ENCODE results near the gene PRXL2B.
"Not testable (repeated sequence)": the region's sequence is repeated elsewhere in the genome, so short reads cannot be mapped to it uniquely, and the experiment has no call there.

PRXL2B gene

GRCh38 chr1:2564006-2564814, 22.4 kb upstream of the PRXL2B start:
- DNase-seq (ENCODE audit: low spot score), result no peak

- no peak for DNase-seq (ENCODE audit: low spot score)
Measured at GRCh38 chr1:2564815-2565374, 21.7 kb upstream of the PRXL2B start.

GRCh38 chr1:2566101-2567045, 20.2 kb upstream of the PRXL2B start:
- no peak for DNase-seq (ENCODE audit: low spot score)

DNA sequence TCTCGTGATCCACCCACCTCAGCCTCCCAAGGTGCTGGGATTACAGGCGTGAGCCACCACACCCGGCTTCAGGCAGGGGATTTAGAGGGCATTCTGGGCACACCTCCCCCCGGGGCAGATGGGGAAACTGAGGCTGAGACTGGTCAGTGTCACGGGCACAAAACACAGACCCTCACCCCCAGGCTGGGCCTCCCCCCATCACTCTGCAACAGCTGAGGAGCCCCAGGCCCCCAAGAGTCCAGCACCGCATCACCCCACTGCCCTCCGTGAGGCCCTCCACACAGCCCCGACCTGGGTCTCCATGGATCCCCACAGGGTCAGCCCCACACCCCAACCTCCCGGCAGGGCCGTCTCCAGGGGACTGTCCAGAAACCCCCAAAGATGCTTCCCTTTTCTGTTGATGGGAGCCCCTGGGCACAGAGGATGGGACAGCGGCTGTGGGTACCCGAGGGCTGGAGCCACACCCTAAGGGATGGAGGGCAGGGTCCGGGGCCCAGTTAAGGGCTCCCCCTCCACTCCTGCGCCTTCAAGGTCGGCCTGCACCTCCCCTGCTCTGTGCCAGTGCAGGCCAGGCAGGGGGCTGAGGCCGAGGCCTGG, 19.4 kb upstream of the PRXL2B start:
- DNase-seq (ENCODE audit: low spot score), result no peak

DNA sequence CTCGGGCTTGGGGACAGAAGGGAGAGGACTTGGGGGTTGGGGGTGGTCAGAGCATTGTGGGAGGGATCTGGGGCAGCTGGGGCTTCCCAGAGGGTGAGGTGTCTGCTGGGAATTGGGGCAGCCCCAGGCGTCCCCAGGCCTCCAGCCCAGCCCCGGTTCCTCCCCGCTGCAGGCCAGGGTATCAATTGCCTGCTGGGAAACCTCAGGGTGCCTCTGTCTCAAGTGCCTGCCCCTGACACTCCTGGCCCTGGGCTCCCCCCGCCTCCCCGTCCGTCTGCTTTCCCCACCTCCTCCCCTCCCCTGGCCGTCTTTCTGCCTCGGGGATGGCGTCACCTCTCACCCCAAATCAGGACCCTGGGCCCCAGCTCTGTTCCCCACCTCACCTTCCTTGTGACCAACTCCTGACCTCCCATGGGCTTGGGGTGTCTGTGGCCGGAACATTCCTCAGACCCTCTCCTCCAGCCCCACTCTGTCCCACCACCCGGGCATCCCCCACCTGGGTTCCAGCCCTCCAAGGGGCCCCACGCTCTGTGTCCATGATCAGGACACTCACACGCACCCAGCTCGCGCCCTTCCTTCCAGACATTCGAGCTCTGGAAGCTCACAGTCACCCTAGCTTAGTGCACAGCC, 18.3 kb upstream of the PRXL2B start:
- DNase-seq (ENCODE audit: low spot score), result not testable (repeated sequence)

GRCh38 chr1:2569060-2569459, 17.5 kb upstream of the PRXL2B start:
- no peak for DNase-seq (ENCODE audit: low spot score)

- not testable (repeated sequence) for DNase-seq (ENCODE audit: low spot score)
Measured at GRCh38 chr1:2569703-2570102, 16.9 kb upstream of the PRXL2B start.

DNA sequence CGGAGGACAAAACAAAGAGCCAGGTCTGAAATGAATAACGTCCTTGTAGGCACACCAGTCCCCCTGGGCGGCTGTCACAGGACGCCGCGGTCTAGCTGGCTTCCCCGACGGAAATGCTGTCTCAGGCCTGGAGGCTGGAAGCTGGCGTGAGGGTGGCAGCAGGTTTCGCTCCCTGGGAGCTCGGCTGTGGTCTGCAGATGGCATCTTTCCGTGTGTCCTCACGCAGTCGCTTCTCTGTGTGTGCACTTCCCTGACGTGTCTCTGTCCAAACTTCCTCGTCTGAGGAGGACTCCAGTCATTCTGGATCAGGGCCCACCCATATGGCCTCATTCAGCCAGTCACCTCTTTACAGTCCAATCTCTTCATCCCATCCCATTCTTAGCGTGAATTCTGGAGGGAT, 16.2 kb upstream of the PRXL2B start:
- DNase-seq (ENCODE audit: low spot score), result no peak

- no peak for DNase-seq (ENCODE audit: low spot score)
Measured at GRCh38 chr1:2571348-2571747, 15.2 kb upstream of the PRXL2B start.

- DNase-seq (ENCODE audit: low spot score), result no peak
Measured at GRCh38 chr1:2573250-2573920, 13.2 kb upstream of the PRXL2B start.

GRCh38 chr1:2574350-2574749, 12.2 kb upstream of the PRXL2B start:
- DNase-seq (ENCODE audit: low spot score), result no peak

DNA sequence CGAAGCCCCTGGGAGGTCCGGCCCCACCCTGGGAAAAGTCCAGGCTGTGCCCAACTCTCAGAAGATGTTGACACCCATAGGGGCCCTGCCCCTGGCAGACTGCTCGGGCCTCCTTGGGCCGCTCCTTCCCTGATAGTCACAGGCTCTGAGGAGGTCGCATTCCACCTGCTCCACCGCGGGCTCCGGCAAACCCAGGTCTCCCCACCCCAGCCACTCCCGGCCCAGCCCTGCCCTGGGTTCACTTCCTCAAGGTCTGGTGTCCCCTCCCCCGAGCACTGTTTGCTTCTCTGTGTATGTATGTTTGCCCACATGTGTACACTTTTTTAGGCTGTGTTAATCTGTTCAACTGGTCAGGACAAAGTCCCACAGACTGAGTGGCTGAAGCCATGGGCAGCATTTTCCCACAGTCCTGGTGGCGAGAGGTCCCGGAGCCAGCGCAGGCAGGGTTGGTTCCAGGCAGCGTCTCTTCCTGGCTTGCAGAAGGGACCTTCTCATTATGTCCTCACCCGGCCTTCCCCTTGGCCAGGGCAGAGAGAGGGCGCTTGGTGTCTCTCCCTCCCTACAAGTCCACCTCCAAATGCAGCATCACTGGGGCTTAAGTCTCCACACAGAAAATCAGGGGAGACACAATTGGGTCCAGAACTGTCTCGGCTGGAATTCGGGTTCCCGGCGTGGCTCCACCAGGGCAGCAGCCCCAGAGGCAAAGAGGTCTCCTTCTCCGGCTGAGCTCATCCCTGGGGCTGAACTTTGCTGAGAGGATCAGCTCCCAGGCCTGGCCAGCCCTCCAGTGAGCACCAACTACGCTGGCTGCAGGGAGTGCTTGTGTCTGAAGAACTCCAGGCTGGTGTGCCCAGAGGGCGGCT, 10.5 kb upstream of the PRXL2B start:
- DNase-seq (ENCODE audit: low spot score), result peak; percentile 86

DNA sequence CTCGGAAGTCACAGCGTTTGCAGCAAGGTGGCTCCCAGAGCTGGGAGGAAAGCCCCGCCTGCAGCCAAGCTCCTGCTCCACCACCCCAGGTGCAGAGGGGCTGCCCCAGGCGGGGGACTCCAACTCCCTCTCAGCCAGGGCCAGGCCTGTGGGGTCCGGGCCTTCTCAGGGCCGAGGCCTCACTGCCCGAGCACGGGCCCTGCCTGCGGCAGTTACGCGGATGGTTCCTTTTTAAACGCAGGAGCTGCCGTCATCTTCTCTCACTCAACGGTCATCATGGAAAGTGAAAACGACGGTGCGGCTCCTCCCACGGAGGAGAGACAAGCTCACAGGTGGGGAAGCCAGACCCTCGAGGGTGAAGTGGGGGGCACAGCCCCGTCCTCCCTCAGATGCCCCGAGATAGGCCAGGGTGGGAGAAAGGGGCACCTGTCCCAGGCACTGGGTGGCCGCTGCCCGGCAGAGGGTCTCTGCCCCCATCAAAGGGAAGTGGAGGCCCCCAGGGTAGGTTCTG, 9.0 kb upstream of the PRXL2B start:
- DNase-seq (ENCODE audit: low spot score), result not testable (repeated sequence)

GRCh38 chr1:2578758-2579118, 7.8 kb upstream of the PRXL2B start:
- DNase-seq (ENCODE audit: low spot score), result no peak

GRCh38 chr1:2580691-2581090, 5.9 kb upstream of the PRXL2B start:
- no peak for DNase-seq (ENCODE audit: low spot score)

GRCh38 chr1:2582391-2582790, 4.2 kb upstream of the PRXL2B start:
- no peak for DNase-seq (ENCODE audit: low spot score)

DNA sequence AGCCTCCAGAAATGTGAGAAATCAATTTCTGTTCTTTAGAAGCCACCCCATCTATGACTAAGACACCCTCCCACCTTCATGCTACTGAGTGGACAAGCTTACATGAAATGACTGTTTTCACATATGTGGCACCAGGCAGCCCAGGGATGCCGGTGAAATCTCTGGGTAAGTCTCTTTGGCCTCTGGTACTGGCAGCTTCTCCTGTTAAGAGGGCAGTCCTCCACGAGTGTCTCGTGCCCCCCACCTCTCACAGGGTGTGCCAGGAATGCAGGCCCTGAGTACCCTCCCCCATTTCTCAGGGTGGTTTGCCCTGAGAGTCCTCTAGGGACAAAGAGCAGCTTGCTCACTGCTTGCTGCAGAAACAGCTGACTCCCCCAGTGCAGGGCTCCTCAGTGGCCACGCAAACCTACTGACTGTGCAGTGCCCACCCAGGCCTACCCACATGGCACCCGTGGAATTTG, 3.2 kb upstream of the PRXL2B start:
- DNase-seq (ENCODE audit: low spot score), result no peak

DNA sequence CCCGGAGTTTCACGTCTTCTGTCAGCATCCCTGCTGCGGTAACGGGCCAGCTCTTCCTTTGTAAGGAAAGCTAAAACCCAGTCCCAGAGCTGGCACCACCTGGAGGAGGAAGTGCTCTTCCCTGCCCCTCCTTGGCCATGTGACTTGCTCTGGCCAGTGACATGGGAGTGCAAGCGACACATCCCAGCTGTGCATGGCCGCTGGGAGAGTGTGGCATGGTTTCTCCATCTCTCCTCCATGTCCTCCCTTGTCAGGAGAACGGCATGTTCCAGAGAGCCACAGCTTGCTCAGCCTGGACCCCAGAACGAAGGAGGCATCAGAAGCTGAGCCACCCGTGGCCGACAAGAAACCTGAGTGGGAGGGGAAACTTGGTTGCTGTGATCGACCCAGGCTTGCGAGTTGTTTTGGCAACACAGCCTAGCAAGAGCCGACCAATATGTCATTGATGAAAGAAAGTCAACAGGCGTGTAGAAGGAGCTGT, 2.7 kb upstream of the PRXL2B start:
- DNase-seq (ENCODE audit: low spot score), result no peak

DNA sequence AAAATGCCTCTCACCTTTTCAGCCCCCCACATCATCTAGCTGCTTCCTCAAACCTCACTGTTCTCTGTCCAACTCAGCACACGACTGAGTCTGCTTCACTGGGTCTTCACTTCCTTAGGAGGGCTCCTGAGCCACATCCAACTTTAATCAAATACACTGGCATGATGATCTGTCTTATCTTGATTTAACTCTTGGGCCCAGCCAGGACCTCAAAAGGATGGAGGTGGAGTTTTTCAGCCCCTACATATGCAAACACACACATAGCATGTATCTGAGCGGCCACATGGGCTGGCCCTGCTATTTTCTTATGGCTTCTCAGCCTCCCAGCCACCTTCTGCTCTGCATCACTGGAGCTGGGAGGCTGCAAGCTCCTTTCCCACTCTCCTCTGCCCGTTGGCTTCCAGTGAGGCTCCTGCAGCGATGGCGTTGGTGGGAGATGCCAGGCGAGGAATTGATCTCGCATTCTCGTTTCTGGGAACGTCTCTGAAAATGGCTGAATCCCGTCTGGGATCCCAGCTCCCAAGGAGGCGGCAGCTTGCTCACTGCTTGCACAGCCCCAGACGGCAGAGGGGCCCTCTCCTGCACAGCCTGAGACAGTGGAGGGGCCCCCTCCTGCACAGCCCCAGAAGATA, 1.8 kb upstream of the PRXL2B start:
- DNase-seq (ENCODE audit: low spot score), result no peak
